Endodermal cell (in vitro differentiated cells): Measurements from ENCODE around the gene CRISPLD2. TPM values are rescaled to one million over a fixed set of nuclear protein-coding genes. Genes with fewer than 3 reads are reported as not detected.

Experiments used
- DNase-seq: peaks from one replicate; pipeline ENCODE4 v3.0.0-alpha.2; 2017
- H3K27ac ChIP-seq: 2 replicates; pipeline ENCODE4 v1.5.1; 2013; ENCODE audit warnings: mild to moderate bottlenecking, low read depth, low read length, moderate library complexity
- H3K27me3 ChIP-seq: 2 replicates; pipeline ENCODE4 v1.6.1; 2013; ENCODE audit warnings: mild to moderate bottlenecking, low read length, moderate library complexity; ENCODE audit not compliant: insufficient read depth, control insufficient read depth, poor library complexity, severe bottlenecking
- H3K36me3 ChIP-seq: 2 replicates; pipeline ENCODE4 v1.7.0; 2013; ENCODE audit warnings: mild to moderate bottlenecking, low read length, moderate library complexity; ENCODE audit not compliant: control insufficient read depth, insufficient read depth
- H3K4me1 ChIP-seq: one replicate; pipeline ENCODE4 v1.7.0; 2013; ENCODE audit warnings: low read length; ENCODE audit not compliant: control insufficient read depth, insufficient read depth
- H3K4me3 ChIP-seq: 2 replicates; pipeline ENCODE4 v1.5.1; 2013; ENCODE audit warnings: mild to moderate bottlenecking, low read length, moderate library complexity
- H3K9ac ChIP-seq: 2 replicates; pipeline ENCODE4 v1.6.1; 2013; ENCODE audit warnings: mild to moderate bottlenecking, low read length, moderate library complexity; ENCODE audit not compliant: poor library complexity, severe bottlenecking; ENCODE audit errors: extremely low read depth
- H3K9me3 ChIP-seq: 2 replicates; pipeline ENCODE4 v1.6.1; 2013; ENCODE audit warnings: mild to moderate bottlenecking, low read length, moderate library complexity; ENCODE audit not compliant: control insufficient read depth
- H3K27ac Mint-ChIP-seq: 2 replicates; pipeline ENCODE4 v1.8.0; 2020; ENCODE audit warnings: mixed read lengths
- H3K27me3 Mint-ChIP-seq: 2 replicates; pipeline ENCODE4 v1.8.0; 2021; ENCODE audit warnings: mild to moderate bottlenecking, mixed read lengths; ENCODE audit not compliant: insufficient read depth
- H3K36me3 Mint-ChIP-seq: 2 replicates; pipeline ENCODE4 v1.8.0; 2020; ENCODE audit warnings: low read depth, mixed read lengths
- H3K4me1 Mint-ChIP-seq: 2 replicates; pipeline ENCODE4 v1.8.0; 2020; ENCODE audit warnings: mixed read lengths
- H3K4me3 Mint-ChIP-seq: 2 replicates; pipeline ENCODE4 v1.8.0; 2020; ENCODE audit warnings: mild to moderate bottlenecking, moderate library complexity, mixed read lengths
- H3K9me3 Mint-ChIP-seq: 2 replicates; pipeline ENCODE4 v1.8.0; 2020; ENCODE audit warnings: mild to moderate bottlenecking, mixed read lengths
- CTCF ChIP-seq: fragments of 200-600 bp; sonication (generic); conservative IDR thresholded peaks from 2 replicates; pipeline ENCODE4 v1.5.0; 2021; ENCODE audit warnings: antibody characterized with exemption, mild to moderate bottlenecking
- WGBS, 2 experiments: methylation state at CpG; one replicate each; pipeline versions ENCODE4 v1.1.5 to v1.1.7; 2013; ENCODE audit warnings: missing lambda C conversion rate in 2 of 2, mixed read lengths in 1 of 2; ENCODE audit not compliant: insufficient coverage in 1 of 2, insufficient read length in 1 of 2; 5-methylcytosine and 5-hydroxymethylcytosine counted together
- total RNA-seq, 2 donors: library from RNA; stranded (reverse); fragmentation: NEBNext Ultra II Directional in 1 of 2; extraction: Animal tissue kit (Norgen Biotek cat#: 25700) in 1 of 2; gene quantifications; 2 replicates in 1 of 2; 3 replicates in 1 of 2; pipeline ENCODE4 v1.2.1, GENCODE V29; 2021

Gene CRISPLD2
- total RNA-seq, 2 donors from 2014 or later, result 5.0 to 9.3 TPM

DNA sequence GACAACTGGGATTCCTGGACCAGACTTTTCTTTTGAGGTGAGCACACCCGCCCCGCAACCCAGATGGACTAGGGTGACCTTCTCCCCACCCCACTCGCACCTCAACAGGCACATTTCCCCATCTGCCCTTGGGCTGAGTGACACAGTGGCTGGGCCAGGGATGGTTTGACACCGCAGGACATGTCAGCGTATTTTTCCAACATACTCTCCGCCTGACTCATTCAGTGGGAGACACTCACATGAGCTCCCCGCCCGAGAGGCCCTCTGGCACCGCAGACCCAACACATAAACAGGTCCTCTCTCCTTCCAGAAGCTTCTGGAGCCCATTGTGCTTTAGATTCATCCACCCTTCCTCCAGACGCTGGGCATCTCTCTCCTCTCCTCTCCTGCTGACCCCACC is 122.1 kb downstream of the CRISPLD2 start:
- H3K36me3 ChIP-seq, result no peaks in the 10 kb centered on the region
- Mint-ChIP-seq H3K9me3 (no peaks in the 10 kb centered on the region), H3K36me3 (no peaks in the 10 kb centered on the region), H3K27me3 (no peaks in the 10 kb centered on the region), H3K4me1 (no peaks in the 10 kb centered on the region), H3K27ac (no peak overlapping the region), H3K4me3 (no peak overlapping the region)
- no peaks in the 10 kb centered on the region for H3K4me1 ChIP-seq
- no peak for DNase-seq
- WGBS, 2 experiments, result 87 to 92% methylated on average over 8 to 10 of the region's 10 CpGs
- H3K9ac ChIP-seq, result no peak overlapping the region
- no peak overlapping the region for H3K27ac ChIP-seq
- no peak for TF ChIP-seq CTCF
- no peak overlapping the region for H3K4me3 ChIP-seq
- no peaks in the 10 kb centered on the region for H3K9me3 ChIP-seq
- no peaks in the 10 kb centered on the region for H3K27me3 ChIP-seq

DNA sequence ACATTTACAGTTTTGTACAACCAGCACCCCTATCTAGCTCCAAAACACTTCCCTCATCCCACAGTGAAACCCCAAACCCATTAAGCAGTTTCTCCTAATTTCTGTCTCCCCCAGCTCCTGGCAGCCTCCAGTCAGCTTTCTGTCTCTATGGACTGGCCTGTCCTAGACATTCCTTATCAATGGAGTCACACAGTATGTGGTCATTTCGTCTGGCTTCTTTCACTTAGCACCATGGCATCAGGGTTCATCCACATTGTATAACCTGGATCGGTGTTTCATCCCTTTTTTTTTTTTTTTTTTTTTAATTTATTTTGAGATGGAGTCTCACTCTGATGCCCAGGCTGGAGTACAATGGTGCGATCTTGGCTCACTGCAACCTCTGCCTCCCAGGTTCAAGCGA is 123.0 kb downstream of the CRISPLD2 start:
- Histone ChIP-seq H3K36me3 (no peaks in the 10 kb centered on the region), H3K4me1 (no peaks in the 10 kb centered on the region), H3K4me3 (no peak overlapping the region), H3K9ac (no peak overlapping the region), H3K9me3 (no peaks in the 10 kb centered on the region), H3K27ac (no peak overlapping the region), H3K27me3 (no peaks in the 10 kb centered on the region)
- WGBS, 2 experiments, result 86% methylated on average over 4 of the region's 4 CpGs; no CpG with 5 or more reads in 1 of the 2 experiments
- H3K27ac Mint-ChIP-seq, result no peak overlapping the region
- no peaks in the 10 kb centered on the region for H3K9me3 Mint-ChIP-seq
- TF ChIP-seq CTCF, result no peak
- H3K4me3 Mint-ChIP-seq, result no peak overlapping the region
- H3K36me3 Mint-ChIP-seq, result no peaks in the 10 kb centered on the region
- H3K27me3 Mint-ChIP-seq, result no peaks in the 10 kb centered on the region
- no peaks in the 10 kb centered on the region for H3K4me1 Mint-ChIP-seq
- DNase-seq, result no peak

DNA sequence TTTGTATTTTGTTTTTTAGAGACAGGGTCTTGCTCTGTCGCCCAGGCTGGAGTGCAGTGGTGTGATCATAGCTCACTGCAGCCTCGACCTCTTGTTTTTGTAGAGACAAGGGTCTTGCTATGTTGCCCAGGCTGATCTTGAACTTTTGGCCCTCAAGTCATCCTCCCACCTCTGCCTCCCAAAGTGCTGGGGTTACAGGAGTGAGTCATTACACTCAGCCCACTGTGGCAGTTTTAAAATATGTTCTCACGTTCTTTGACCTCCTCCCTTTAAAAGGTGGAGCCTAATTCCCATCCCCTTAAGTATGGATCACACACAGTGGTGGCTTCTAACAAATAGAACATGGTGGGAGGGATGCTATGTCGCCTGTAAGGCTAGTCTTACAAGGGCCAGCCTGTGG is 123.8 kb downstream of the CRISPLD2 start:
- Histone ChIP-seq H3K9me3 (no peaks in the 10 kb centered on the region), H3K36me3 (no peaks in the 10 kb centered on the region), H3K4me3 (no peak overlapping the region), H3K9ac (no peak overlapping the region), H3K27ac (no peak overlapping the region), H3K27me3 (no peaks in the 10 kb centered on the region), H3K4me1 (no peaks in the 10 kb centered on the region)
- no peak for DNase-seq
- no peaks in the 10 kb centered on the region for H3K27me3 Mint-ChIP-seq
- no peaks in the 10 kb centered on the region for H3K36me3 Mint-ChIP-seq
- no peak overlapping the region for H3K4me3 Mint-ChIP-seq
- no peaks in the 10 kb centered on the region for H3K9me3 Mint-ChIP-seq
- WGBS, 2 experiments, result 86 to 96% methylated on average over 3 to 4 of the region's 4 CpGs
- no peak overlapping the region for H3K27ac Mint-ChIP-seq
- TF ChIP-seq CTCF, result no peak
- no peaks in the 10 kb centered on the region for H3K4me1 Mint-ChIP-seq
